Natural killer cell (primary cell): ENCODE measurements around the gene TRRAP. TPM values are rescaled to one million over a fixed set of nuclear protein-coding genes. Genes with fewer than 3 reads are reported as not detected.
A peak's percentile ranks its signal among the peaks of the same experiment; 100 is the strongest.

ENCODE experiments used
- ATAC-seq, 3 donors: fragments of 150-1000 bp in 2 of 3; fragments of 200-7000 bp in 1 of 3; cut with Tn5 transposase; 1 replicate in 1 of 3; 2 replicates in 2 of 3; pipeline ENCODE4 v1.10.0; 2021; ENCODE audit warnings: mild to moderate bottlenecking in 2 of 3, moderate library complexity in 2 of 3
- DNase-seq, 2 donors: peaks; one replicate each; pipeline versions ENCODE4 v3.0.0 to v3.0.0-alpha.2; 2013 to 2021; ENCODE audit warnings: mixed read lengths in 1 of 2
- H3K27ac ChIP-seq: one replicate; pipeline ENCODE4 v1.5.1; 2013; ENCODE audit warnings: mild to moderate bottlenecking, low read length
- H3K27me3 ChIP-seq: one replicate; pipeline ENCODE4 v1.6.1; 2013; ENCODE audit warnings: low read length; ENCODE audit not compliant: control insufficient read depth, insufficient read depth
- H3K36me3 ChIP-seq: one replicate; pipeline ENCODE4 v1.6.1; 2013; ENCODE audit warnings: low read length; ENCODE audit not compliant: control insufficient read depth, insufficient read depth
- H3K4me1 ChIP-seq: one replicate; pipeline ENCODE4 v1.6.1; 2013; ENCODE audit warnings: low read length; ENCODE audit not compliant: control insufficient read depth, insufficient read depth
- H3K4me3 ChIP-seq: one replicate; pipeline ENCODE4 v1.5.1; 2013; ENCODE audit warnings: low read length
- H3K9me3 ChIP-seq: one replicate; pipeline ENCODE4 v1.6.1; 2013; ENCODE audit warnings: low read length; ENCODE audit not compliant: control insufficient read depth, insufficient read depth
- H3K27ac Mint-ChIP-seq, 2 donors: one replicate each; pipeline ENCODE4 v1.8.0; 2022; ENCODE audit warnings: mild to moderate bottlenecking in 2 of 2, mixed read lengths in 2 of 2, moderate library complexity in 1 of 2
- H3K27me3 Mint-ChIP-seq, 2 donors: one replicate each; pipeline ENCODE4 v1.8.0; 2022; ENCODE audit warnings: low read depth in 2 of 2, mixed read lengths in 2 of 2
- H3K36me3 Mint-ChIP-seq: one replicate; pipeline ENCODE4 v1.8.0; 2022; ENCODE audit warnings: mixed read lengths
- H3K4me1 Mint-ChIP-seq, 2 donors: one replicate each; pipeline ENCODE4 v1.8.0; 2022; ENCODE audit warnings: mixed read lengths in 2 of 2
- H3K4me3 Mint-ChIP-seq: one replicate; pipeline ENCODE4 v1.8.0; 2022; ENCODE audit warnings: mild to moderate bottlenecking, moderate library complexity, mixed read lengths
- H3K9me3 Mint-ChIP-seq, 2 donors: one replicate each; pipeline ENCODE4 v1.8.0; 2022; ENCODE audit warnings: mixed read lengths in 2 of 2
- CTCF ChIP-seq: fragments of 200-600 bp; IDR thresholded peaks from one replicate; pipeline ENCODE4 v1.8.0; 2022; ENCODE audit warnings: antibody characterized with exemption
- WGBS: methylation state at CpG from one replicate; pipeline ENCODE4 v1.1.7; 2013; ENCODE audit warnings: missing lambda C conversion rate; ENCODE audit not compliant: insufficient coverage; 5-methylcytosine and 5-hydroxymethylcytosine counted together
- intact Hi-C: fragments of 100-400 bp; cut with micrococcal nuclease; formaldehyde crosslinking; loops from one replicate; pipeline ENCODE4 v1.14.2; 2022
- total RNA-seq, 4 donors: library from RNA; stranded (reverse); fragments of 120-200 nt in 1 of 4; gene quantifications; one replicate each; pipeline versions ENCODE4 v1.2.3 to v1.2.4, GENCODE V29; 2013 to 2022

The TRRAP gene
- total RNA-seq, 3 donors from 2014 or later (not counting 1 experiment from before 2014, with no cell fraction given): 45.4 to 62.9 (median 62.4) TPM

- Histone ChIP-seq H3K9me3 (no peaks in the 10 kb centered on the region), H3K4me3 (no peak overlapping the region), H3K27ac (no peak overlapping the region), H3K36me3 (no peaks in the 10 kb centered on the region), H3K27me3 (peaks cover 8% of the 10 kb centered on the region), H3K4me1 (no peaks in the 10 kb centered on the region)
- ATAC-seq: peak in 1 of 3 donors; percentile 45
- H3K36me3 Mint-ChIP-seq: no peaks in the 10 kb centered on the region
- no peak for TF ChIP-seq CTCF
- intact Hi-C loops: no loop called here
- H3K9me3 Mint-ChIP-seq: no peaks in the 10 kb centered on the region
- no peaks in the 10 kb centered on the region for H3K4me1 Mint-ChIP-seq
- peaks cover 0 to 22% of the 10 kb centered on the region in 2 donors for H3K27me3 Mint-ChIP-seq
- 51% methylated on average over 12 of the region's 12 CpGs for WGBS
- no peak overlapping the region for H3K4me3 Mint-ChIP-seq
- DNase-seq: no peak
- H3K27ac Mint-ChIP-seq: no peak overlapping the region
Observed at GRCh38 chr7:98860071-98860470, 18.3 kb upstream of the TRRAP start.

GRCh38 chr7:98862203-98862602 lies 16.1 kb upstream of the TRRAP start:
- Histone ChIP-seq H3K36me3 (no peaks in the 10 kb centered on the region), H3K9me3 (no peaks in the 10 kb centered on the region), H3K4me1 (no peaks in the 10 kb centered on the region), H3K27me3 (peaks cover 8% of the 10 kb centered on the region), H3K27ac (no peak overlapping the region), H3K4me3 (no peak overlapping the region)
- no peak for TF ChIP-seq CTCF
- Mint-ChIP-seq H3K27me3 (peaks cover 0 to 22% of the 10 kb centered on the region in 2 donors), H3K9me3 (no peaks in the 10 kb centered on the region), H3K27ac (no peak overlapping the region), H3K4me3 (no peak overlapping the region), H3K36me3 (no peaks in the 10 kb centered on the region), H3K4me1 (no peaks in the 10 kb centered on the region)
- intact Hi-C loops: no loop called here
- DNase-seq (no peak), ATAC-seq (no peak)
- WGBS: 100% methylated on average over 3 of the region's 4 CpGs

- no peaks in the 10 kb centered on the region for H3K36me3 Mint-ChIP-seq
- no peak overlapping the region for H3K4me3 ChIP-seq
- 95% methylated on average over 29 of the region's 29 CpGs for WGBS
- H3K4me1 Mint-ChIP-seq: no peaks in the 10 kb centered on the region
- no peaks in the 10 kb centered on the region for H3K36me3 ChIP-seq
- no peak for TF ChIP-seq CTCF
- H3K27me3 ChIP-seq: peaks cover 8% of the 10 kb centered on the region
- DNase-seq (no peak), ATAC-seq (no peak)
- H3K27me3 Mint-ChIP-seq: peaks cover 0 to 22% of the 10 kb centered on the region in 2 donors
- no peak overlapping the region for H3K27ac ChIP-seq
- H3K27ac Mint-ChIP-seq: no peak overlapping the region
- no peaks in the 10 kb centered on the region for H3K4me1 ChIP-seq
- H3K4me3 Mint-ChIP-seq: no peak overlapping the region
- H3K9me3 ChIP-seq: no peaks in the 10 kb centered on the region
- H3K9me3 Mint-ChIP-seq: no peaks in the 10 kb centered on the region
- intact Hi-C loops: no loop called here
Observed at GRCh38 chr7:98862716-98863420, 15.5 kb upstream of the TRRAP start.

GRCh38 chr7:98863601-98864000 lies 14.7 kb upstream of the TRRAP start:
- no peaks in the 10 kb centered on the region for H3K4me1 Mint-ChIP-seq
- no peaks in the 10 kb centered on the region for H3K9me3 Mint-ChIP-seq
- H3K4me3 ChIP-seq: no peak overlapping the region
- H3K4me1 ChIP-seq: no peaks in the 10 kb centered on the region
- H3K36me3 ChIP-seq: no peaks in the 10 kb centered on the region
- H3K27me3 Mint-ChIP-seq: peaks cover 0 to 22% of the 10 kb centered on the region in 2 donors
- 79% methylated on average over 2 of the region's 2 CpGs for WGBS
- H3K9me3 ChIP-seq: no peaks in the 10 kb centered on the region
- DNase-seq (no peak), ATAC-seq (no peak)
- H3K4me3 Mint-ChIP-seq: no peak overlapping the region
- peaks cover 9% of the 10 kb centered on the region for H3K27me3 ChIP-seq
- intact Hi-C loops: no loop called here
- H3K27ac Mint-ChIP-seq: no peak overlapping the region
- H3K27ac ChIP-seq: no peak overlapping the region
- H3K36me3 Mint-ChIP-seq: no peaks in the 10 kb centered on the region
- TF ChIP-seq CTCF: no peak
